ENCODE data around the gene SLC13A4.

DNA sequence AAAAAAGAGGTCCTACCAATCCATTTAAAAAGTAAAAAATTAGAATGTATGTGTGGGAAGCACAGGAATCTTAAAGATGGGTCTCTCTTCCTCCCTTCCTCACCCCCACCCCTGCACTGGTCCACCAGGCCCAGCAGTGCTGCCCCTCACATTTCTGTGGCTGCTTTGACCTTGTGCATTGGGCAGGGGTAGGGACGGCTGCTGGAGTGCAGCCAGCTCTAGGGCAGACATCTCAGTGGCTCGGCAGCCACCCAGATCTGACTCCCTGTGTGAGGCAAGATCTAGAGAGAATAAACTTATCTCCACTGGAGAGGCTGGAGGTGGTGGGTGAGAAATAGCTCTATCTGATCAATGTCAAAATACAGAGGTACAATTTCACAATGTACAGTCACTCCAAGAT lies 13.9 kb upstream of the SLC13A4 start:
- TF ChIP-seq, protein P1, sequence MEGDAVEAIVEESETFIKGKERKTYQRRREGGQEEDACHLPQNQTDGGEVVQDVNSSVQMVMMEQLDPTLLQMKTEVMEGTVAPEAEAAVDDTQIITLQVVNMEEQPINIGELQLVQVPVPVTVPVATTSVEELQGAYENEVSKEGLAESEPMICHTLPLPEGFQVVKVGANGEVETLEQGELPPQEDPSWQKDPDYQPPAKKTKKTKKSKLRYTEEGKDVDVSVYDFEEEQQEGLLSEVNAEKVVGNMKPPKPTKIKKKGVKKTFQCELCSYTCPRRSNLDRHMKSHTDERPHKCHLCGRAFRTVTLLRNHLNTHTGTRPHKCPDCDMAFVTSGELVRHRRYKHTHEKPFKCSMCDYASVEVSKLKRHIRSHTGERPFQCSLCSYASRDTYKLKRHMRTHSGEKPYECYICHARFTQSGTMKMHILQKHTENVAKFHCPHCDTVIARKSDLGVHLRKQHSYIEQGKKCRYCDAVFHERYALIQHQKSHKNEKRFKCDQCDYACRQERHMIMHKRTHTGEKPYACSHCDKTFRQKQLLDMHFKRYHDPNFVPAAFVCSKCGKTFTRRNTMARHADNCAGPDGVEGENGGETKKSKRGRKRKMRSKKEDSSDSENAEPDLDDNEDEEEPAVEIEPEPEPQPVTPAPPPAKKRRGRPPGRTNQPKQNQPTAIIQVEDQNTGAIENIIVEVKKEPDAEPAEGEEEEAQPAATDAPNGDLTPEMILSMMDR (IDR thresholded peaks at IDR 0.05) = no peak
- TF ChIP-seq POLR2A (IDR thresholded peaks at IDR 0.05; ENCODE audit: low read depth) = no peak

All from esophagus muscularis mucosa (tissue), 3 donors.